OCI-LY7 (cell line): ENCODE data around the gene FGF11. TPM values are rescaled to one million over a fixed set of nuclear protein-coding genes. Genes with fewer than 3 reads are reported as not detected.

Source experiments
- BruUV-seq: library from RNA; stranded (reverse); fragments of 400-500 nt; replicated peaks from 2 replicates; lab custom pipeline; 2021; lab: Mats Ljungman, UMichigan
- CTCF ChIA-PET: fragments of 300-600 bp; sonication (Branson Sonifier 250); formaldehyde crosslinking; loops from one replicate; lab custom pipeline; 2022; ENCODE audit warnings: antibody characterized with exemption; ENCODE audit not compliant: unreplicated experiment; lab: Charles Lee
- POLR2A ChIA-PET: fragments of 300-600 bp; sonication (Branson Sonifier 250); formaldehyde crosslinking; loops from one replicate; lab custom pipeline; 2022; ENCODE audit warnings: antibody characterized with exemption; lab: Charles Lee
- DNase-seq: peaks from one replicate; pipeline ENCODE4 v3.0.0-alpha.2; 2015; ENCODE audit warnings: low spot score
- H2AFZ ChIP-seq: fragments of 200-600 bp; sonication (generic), shearing (Covaris generic); 2 replicates; pipeline ENCODE4 v1.6.1; 2014; ENCODE audit warnings: mild to moderate bottlenecking, antibody characterized with exemption, low read length, moderate library complexity
- H3K27ac ChIP-seq: fragments of 200-600 bp; sonication (generic); 2 replicates; pipeline ENCODE4 v1.5.1; 2014; ENCODE audit warnings: mixed run types, low read depth, mild to moderate bottlenecking, moderate library complexity, low read length, inconsistent platforms; ENCODE audit not compliant: poor library complexity, severe bottlenecking
- H3K36me3 ChIP-seq: fragments of 200-600 bp; sonication (generic); 2 replicates; pipeline ENCODE4 v1.6.1; 2014; ENCODE audit warnings: mild to moderate bottlenecking, antibody characterized with exemption, low read length, moderate library complexity, mixed read lengths; ENCODE audit not compliant: insufficient read depth
- H3K4me1 ChIP-seq: fragments of 200-600 bp; sonication (generic); 2 replicates; pipeline ENCODE4 v1.5.1; 2014; ENCODE audit warnings: mild to moderate bottlenecking, low read length; ENCODE audit not compliant: insufficient read depth, poor library complexity, severe bottlenecking
- H3K4me2 ChIP-seq: fragments of 200-600 bp; sonication (generic); 2 replicates; pipeline ENCODE4 v1.6.1; 2014; ENCODE audit warnings: mild to moderate bottlenecking, low read length
- H3K4me3 ChIP-seq: fragments of 200-600 bp; sonication (generic); 2 replicates; pipeline ENCODE4 v1.5.1; 2014; ENCODE audit warnings: mild to moderate bottlenecking, low read depth, low read length; ENCODE audit not compliant: poor library complexity, severe bottlenecking
- H3K79me2 ChIP-seq: fragments of 200-600 bp; sonication (generic); 2 replicates; pipeline ENCODE4 v1.6.1; 2016; ENCODE audit warnings: low read depth, mild to moderate bottlenecking, low read length, moderate library complexity, mixed read lengths; ENCODE audit not compliant: insufficient read depth
- H3K9me2 ChIP-seq: fragments of 200-600 bp; sonication (generic); 2 replicates; pipeline ENCODE4 v1.6.1; 2016; ENCODE audit warnings: mild to moderate bottlenecking, low read length, mixed read lengths; ENCODE audit not compliant: insufficient read depth
- H3K9me3 ChIP-seq: fragments of 200-600 bp; sonication (generic); 2 replicates; pipeline ENCODE4 v1.6.1; 2014; ENCODE audit warnings: mild to moderate bottlenecking, mixed run types, low read length, mixed read lengths
- H4K20me1 ChIP-seq: fragments of 200-600 bp; sonication (generic); 2 replicates; pipeline ENCODE4 v1.6.1; 2014; ENCODE audit warnings: mild to moderate bottlenecking, antibody characterized with exemption, low read length, moderate library complexity, mixed read lengths; ENCODE audit not compliant: insufficient read depth
- CTCF ChIP-seq: fragments of 200-600 bp; sonication (generic); conservative IDR thresholded peaks from 2 replicates; pipeline ENCODE4 v1.5.1; 2014; ENCODE audit warnings: mild to moderate bottlenecking, antibody characterized with exemption, low read length, moderate library complexity, mixed read lengths
- EZH2phosphoT487 ChIP-seq: fragments of 200-600 bp; sonication (generic); IDR thresholded peaks from 2 replicates; pipeline ENCODE4 v1.6.1; 2018; ENCODE audit warnings: low read depth, borderline replicate concordance, mild to moderate bottlenecking, mixed run types, antibody characterized with exemption, low read length, moderate library complexity, mixed read lengths
- intact Hi-C: fragments of 100-400 bp; cut with micrococcal nuclease; formaldehyde crosslinking; loops from one replicate; pipeline ENCODE4 v1.10.0; 2022; ENCODE audit not compliant: unreplicated experiment
- total RNA-seq, 2 experiments: library from RNA; depleted of rRNA in 1 of 2; stranded (reverse); fragments of >200 nt in 1 of 2; shearing (Covaris generic) in 1 of 2; gene quantifications; 2 replicates each; pipeline ENCODE4 v1.2.3, GENCODE V29; 2014 to 2022

The FGF11 gene
- total RNA-seq, 2 experiments from 2014 or later, result 1.3 to 11.0 TPM

DNA sequence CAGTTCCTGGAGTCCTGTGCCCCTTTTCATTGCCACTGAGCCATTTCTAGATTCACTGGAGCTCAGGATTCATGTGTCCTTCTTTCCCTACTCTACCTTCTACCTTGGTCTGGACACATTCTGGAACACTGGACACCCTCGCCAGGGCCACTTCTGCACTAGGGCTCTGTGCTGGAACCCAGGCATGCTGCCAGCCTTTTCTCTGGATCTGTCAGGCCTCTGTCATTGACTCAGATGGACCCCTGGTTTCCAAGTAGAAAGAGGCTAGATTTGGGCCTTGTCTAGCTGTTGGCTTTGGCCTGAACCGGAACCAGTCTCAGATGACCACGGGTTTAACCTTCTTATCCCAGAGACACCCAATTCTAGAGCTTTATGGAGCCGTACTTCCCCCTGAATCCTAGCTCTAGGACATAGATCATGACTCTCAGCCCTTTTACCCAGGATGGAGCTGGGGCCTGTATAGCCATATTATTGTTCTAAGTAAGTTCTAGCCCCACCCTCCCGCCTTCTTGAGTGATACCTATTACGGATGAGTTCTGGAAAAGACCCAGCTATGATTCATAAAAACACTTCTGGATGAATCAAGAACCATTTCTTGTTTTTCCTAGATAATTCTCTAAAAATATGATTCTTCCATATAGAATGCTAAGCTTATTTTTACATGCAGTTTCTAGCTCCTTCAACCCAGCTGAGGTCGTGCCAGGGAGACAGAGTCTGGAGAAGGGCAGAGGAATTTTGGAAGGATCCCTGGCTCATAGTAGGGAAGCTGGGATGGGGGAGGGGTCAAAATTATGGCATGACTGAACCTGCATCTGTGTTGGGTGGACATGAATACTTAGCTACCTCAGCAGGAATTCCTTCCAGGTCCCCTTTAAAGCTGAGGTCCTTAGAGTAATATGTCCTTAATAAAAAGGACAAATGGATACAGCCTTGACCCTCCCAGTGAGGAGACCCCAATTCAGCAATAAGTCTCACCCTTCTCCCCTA is 4.5 kb downstream of the FGF11 start:
- H3K9me3 ChIP-seq, result no peaks in the 10 kb centered on the region
- H3K4me1 ChIP-seq, result peaks cover 17% of the 10 kb centered on the region
- H3K36me3 ChIP-seq, result no peaks in the 10 kb centered on the region
- no peak overlapping the region for H3K4me3 ChIP-seq
- BruUV-seq, result TSS peak; percentile 51
- H3K9me2 ChIP-seq, result no peaks in the 10 kb centered on the region
- POLR2A ChIA-PET, result interaction anchor here (0.7 to 1.1 kb wide), 5 partner anchors 9 to 117 kb away, joined by 3 to 4 read pairs (median 3); partner anchors contain the start of genes TMEM102 and TMEM256
- no peak for DNase-seq
- H3K79me2 ChIP-seq, result no peaks in the 10 kb centered on the region
- no peak overlapping the region for H3K4me2 ChIP-seq
- CTCF ChIA-PET, result no interaction called here
- H3K27ac ChIP-seq, result no peak overlapping the region
- no peak for TF ChIP-seq EZH2phosphoT487
- TF ChIP-seq CTCF, result no peak
- H4K20me1 ChIP-seq, result no peaks in the 10 kb centered on the region
- H2AFZ ChIP-seq, result no peak overlapping the region
- intact Hi-C loops, result no loop called here

- DNase-seq, result no peak
- POLR2A ChIA-PET, result interaction anchor here (0.6 to 1.0 kb wide), 2 partner anchors 10 to 77 kb away, joined by 3 to 4 read pairs; no protein-coding TSS in a partner anchor
- H3K9me2 ChIP-seq, result no peaks in the 10 kb centered on the region
- peak within 1 kb of the TSS; percentile 24; the same call in 1 of the 2 replicates for H3K4me2 ChIP-seq
- H3K4me3 ChIP-seq, result no peak within 1 kb of the TSS
- H3K79me2 ChIP-seq, result no peaks in the 10 kb centered on the region
- CTCF ChIA-PET, result no interaction called here
- H4K20me1 ChIP-seq, result no peaks in the 10 kb centered on the region
- H2AFZ ChIP-seq, result no peak within 1 kb of the TSS
- H3K36me3 ChIP-seq, result no peaks in the 10 kb centered on the region
- peaks cover 11% of the 10 kb centered on the region for H3K4me1 ChIP-seq
- BruUV-seq, result no TSS peak
- no peak for TF ChIP-seq CTCF
- no peak for TF ChIP-seq EZH2phosphoT487
- intact Hi-C loops, result no loop called here
- no peaks in the 10 kb centered on the region for H3K9me3 ChIP-seq
- H3K27ac ChIP-seq, result no peak within 1 kb of the TSS
These were observed 5.6 kb downstream of the FGF11 start, which contains the start of gene CHRNB1 for GRCh38 chr17:7444682-7445618. TSS of gene CHRNB1 (plus strand) at chr17:7445061. CDS start at chr17:7445128, 67 bp downstream.
